Lower leg skin (tissue), 4 donors: ENCODE measurements around the gene CAP2. TPM values are rescaled to one million over a fixed set of nuclear protein-coding genes. Genes with fewer than 3 reads are reported as not detected.
"Not testable (repeated sequence)": the region's sequence is repeated elsewhere in the genome, so short reads cannot be mapped to it uniquely, and the experiment has no call there.

Source experiments
- DNase-seq, 2 donors: peaks; one replicate each; pipeline ENCODE4 v3.0.0-alpha.2; 2019; ENCODE audit warnings: low spot score in 2 of 2
- H3K4me3 ChIP-seq: fragments of 200-600 bp; sonication (generic); 2 replicates; pipeline ENCODE4 v1.5.1; 2017; ENCODE audit warnings: mild to moderate bottlenecking, low read depth; ENCODE audit not compliant: poor library complexity, severe bottlenecking
- CTCF ChIP-seq, 3 donors: fragments of 450-650 bp; IDR thresholded peaks; one replicate each; pipeline ENCODE4 v1.5.1; 2016; ENCODE audit warnings: antibody characterized with exemption in 3 of 3, mild to moderate bottlenecking in 3 of 3, moderate library complexity in 2 of 3
- POLR2A ChIP-seq, 2 donors: fragments of 450-650 bp; IDR thresholded peaks; one replicate each; pipeline ENCODE4 v1.6.1; 2016 to 2017; ENCODE audit warnings: antibody characterized with exemption in 2 of 2, mild to moderate bottlenecking in 1 of 2, moderate library complexity in 1 of 2
- WGBS, 2 donors: methylation state at CpG; one replicate each; pipeline ENCODE4 v1.1.5; 2018; 5-methylcytosine and 5-hydroxymethylcytosine counted together
- intact Hi-C: fragments of 100-400 bp; cut with DNase I; formaldehyde crosslinking; loops from one replicate; pipeline ENCODE4 v1.15.0; 2023; ENCODE audit warnings: low total_unique reads
- total RNA-seq, 4 donors: library from RNA; depleted of rRNA; stranded (reverse); fragments of >200 nt; gene quantifications; one replicate each; pipeline ENCODE4 v1.1.0, GENCODE V29; 2016

The CAP2 gene
- total RNA-seq, 4 donors from 2014 or later = 1.1 to 2.3 (median 1.7) TPM

GRCh38 chr6:17405944-17406245, 12.5 kb downstream of the CAP2 start:
- intact Hi-C loops = no loop called here
- WGBS, 2 donors = 90 to 91% methylated on average over 8 of the region's 8 CpGs
- no peak for TF ChIP-seq CTCF (IDR thresholded peaks at IDR 0.05)
- TF ChIP-seq POLR2A (IDR thresholded peaks at IDR 0.05) = no peak
- DNase-seq = no peak
- no peak overlapping the region for H3K4me3 ChIP-seq

GRCh38 chr6:17408081-17408480, 14.7 kb downstream of the CAP2 start:
- intact Hi-C loops = no loop called here
- no peak for DNase-seq
- 62 to 66% methylated on average over 4 of the region's 4 CpGs for WGBS, 2 donors

GRCh38 chr6:17410281-17410680, 16.9 kb downstream of the CAP2 start:
- no peak for DNase-seq
- H3K4me3 ChIP-seq = no peak overlapping the region
- TF ChIP-seq POLR2A (IDR thresholded peaks at IDR 0.05) (no peak), CTCF (IDR thresholded peaks at IDR 0.05) (no peak)
- intact Hi-C loops = no loop called here
- WGBS, 2 donors = 96 to 100% methylated on average over 4 of the region's 4 CpGs

More at GRCh38 chr6:17408081-17408480, 14.7 kb downstream of the CAP2 start:
- no peak overlapping the region for H3K4me3 ChIP-seq
- TF ChIP-seq POLR2A (IDR thresholded peaks at IDR 0.05) = no peak
- TF ChIP-seq CTCF (IDR thresholded peaks at IDR 0.05) = no peak

- DNase-seq = no peak
- intact Hi-C loops = no loop called here
- no peak for TF ChIP-seq POLR2A (IDR thresholded peaks at IDR 0.05)
- no peak for TF ChIP-seq CTCF (IDR thresholded peaks at IDR 0.05)
- WGBS, 2 donors = 75 to 86% methylated on average over 5 of the region's 5 CpGs
- no peak overlapping the region for H3K4me3 ChIP-seq
Measured at GRCh38 chr6:17413313-17413750, 19.9 kb downstream of the CAP2 start.

- H3K4me3 ChIP-seq, DNase-seq, intact Hi-C loops: not testable (repeated sequence)
- 100% methylated on average over 1 of the region's 1 CpG for WGBS, 2 donors
Measured at GRCh38 chr6:17414395-17414794, 21.0 kb downstream of the CAP2 start.

GRCh38 chr6:17415321-17415720, 21.9 kb downstream of the CAP2 start:
- no peak for DNase-seq
- WGBS, 2 donors = 63 to 91% methylated on average over 2 of the region's 2 CpGs
- TF ChIP-seq POLR2A (IDR thresholded peaks at IDR 0.05) = no peak
- intact Hi-C loops = no loop called here
- H3K4me3 ChIP-seq = no peak overlapping the region

GRCh38 chr6:17416806-17417205, 23.4 kb downstream of the CAP2 start:
- intact Hi-C loops = no loop called here
- TF ChIP-seq CTCF (IDR thresholded peaks at IDR 0.05) (no peak), POLR2A (IDR thresholded peaks at IDR 0.05) (no peak)
- no peak overlapping the region for H3K4me3 ChIP-seq
- DNase-seq = no peak
